CD4-positive, alpha-beta memory T cell (primary cell): ENCODE results near the gene PCIF1. TPM values are rescaled to one million over a fixed set of nuclear protein-coding genes. Genes with fewer than 3 reads are reported as not detected.
A peak's percentile ranks its signal among the peaks of the same experiment; 100 is the strongest.

ENCODE experiments used
- CTCF ChIA-PET: fragments of 350-600 bp; sonication (Branson Sonifier 250); formaldehyde crosslinking; loops from one replicate; lab custom pipeline; 2021; ENCODE audit warnings: inconsistent platforms; ENCODE audit not compliant: partially characterized antibody; lab: Charles Lee
- POLR2A ChIA-PET: fragments of 350-600 bp; sonication (Branson Sonifier 250); formaldehyde crosslinking; loops from one replicate; lab custom pipeline; 2021; ENCODE audit not compliant: partially characterized antibody; lab: Charles Lee
- DNase-seq, 5 donors: peaks; one replicate each; pipeline versions ENCODE4 v3.0.0 to v3.0.0-alpha.2; 2020 to 2022; ENCODE audit warnings: mixed read lengths in 1 of 5
- H3K27ac ChIP-seq: one replicate; pipeline ENCODE4 v1.7.0; 2013; ENCODE audit warnings: low read depth, low read length
- H3K27me3 ChIP-seq: 2 replicates; pipeline ENCODE4 v1.7.0; 2013; ENCODE audit warnings: mild to moderate bottlenecking, low read length, moderate library complexity; ENCODE audit not compliant: insufficient read depth
- H3K36me3 ChIP-seq: 2 replicates; pipeline ENCODE4 v1.7.0; 2013; ENCODE audit warnings: mild to moderate bottlenecking, low read length, moderate library complexity; ENCODE audit not compliant: insufficient read depth
- H3K4me1 ChIP-seq: 2 replicates; pipeline ENCODE4 v1.7.0; 2013; ENCODE audit warnings: mild to moderate bottlenecking, low read length, moderate library complexity; ENCODE audit not compliant: insufficient read depth
- H3K4me3 ChIP-seq, 2 donors: one replicate each; pipeline ENCODE4 v1.7.0; 2013; ENCODE audit warnings: low read length in 2 of 2, mild to moderate bottlenecking in 1 of 2
- H3K9me3 ChIP-seq, 2 donors: one replicate each; pipeline ENCODE4 v1.7.0; 2013; ENCODE audit warnings: low read length in 2 of 2, control low read depth in 1 of 2; ENCODE audit not compliant: control insufficient read depth in 1 of 2
- H3K27ac Mint-ChIP-seq, 7 donors: one replicate each; pipeline ENCODE4 v1.8.0; 2020 to 2021; ENCODE audit warnings: mixed read lengths in 7 of 7, mild to moderate bottlenecking in 6 of 7, inconsistent platforms in 3 of 7, moderate library complexity in 3 of 7
- H3K27me3 Mint-ChIP-seq, 2 donors: one replicate each; pipeline ENCODE4 v1.8.0; 2020 to 2021; ENCODE audit warnings: mixed read lengths in 2 of 2
- H3K36me3 Mint-ChIP-seq, 2 donors: one replicate each; pipeline ENCODE4 v1.8.0; 2020 to 2021; ENCODE audit warnings: mixed read lengths in 2 of 2, inconsistent platforms in 1 of 2, mild to moderate bottlenecking in 1 of 2
- H3K4me1 Mint-ChIP-seq, 4 donors: one replicate each; pipeline ENCODE4 v1.8.0; 2020 to 2021; ENCODE audit warnings: mixed read lengths in 4 of 4, mild to moderate bottlenecking in 1 of 4
- H3K4me3 Mint-ChIP-seq, 8 donors: one replicate each; pipeline ENCODE4 v1.8.0; 2020 to 2021; ENCODE audit warnings: mixed read lengths in 8 of 8, mild to moderate bottlenecking in 7 of 8, moderate library complexity in 6 of 8, inconsistent platforms in 3 of 8
- H3K9me3 Mint-ChIP-seq, 8 donors: one replicate each; pipeline ENCODE4 v1.8.0; 2020 to 2021; ENCODE audit warnings: mixed read lengths in 8 of 8, mild to moderate bottlenecking in 5 of 8, inconsistent platforms in 3 of 8, moderate library complexity in 1 of 8
- intact Hi-C: fragments of 100-400 bp; cut with micrococcal nuclease; formaldehyde crosslinking; loops from one replicate; pipeline ENCODE4 v1.15.1; 2023
- polyA plus RNA-seq, 2 donors: library from polyadenylated mRNA; unstranded; fragments of 300-500 nt; fragmentation: Illumina TruSeq; gene quantifications; one replicate each; pipeline ENCODE4 v1.2.3, GENCODE V29; 2021
- total RNA-seq, 2 experiments: library from RNA; stranded (reverse); gene quantifications; one replicate each; pipeline ENCODE4 v1.2.3, GENCODE V29; 2021

Gene PCIF1
- total and polyA plus RNA-seq, 4 experiments from 2014 or later: 63.1 to 83.4 (median 70.2) TPM

DNA sequence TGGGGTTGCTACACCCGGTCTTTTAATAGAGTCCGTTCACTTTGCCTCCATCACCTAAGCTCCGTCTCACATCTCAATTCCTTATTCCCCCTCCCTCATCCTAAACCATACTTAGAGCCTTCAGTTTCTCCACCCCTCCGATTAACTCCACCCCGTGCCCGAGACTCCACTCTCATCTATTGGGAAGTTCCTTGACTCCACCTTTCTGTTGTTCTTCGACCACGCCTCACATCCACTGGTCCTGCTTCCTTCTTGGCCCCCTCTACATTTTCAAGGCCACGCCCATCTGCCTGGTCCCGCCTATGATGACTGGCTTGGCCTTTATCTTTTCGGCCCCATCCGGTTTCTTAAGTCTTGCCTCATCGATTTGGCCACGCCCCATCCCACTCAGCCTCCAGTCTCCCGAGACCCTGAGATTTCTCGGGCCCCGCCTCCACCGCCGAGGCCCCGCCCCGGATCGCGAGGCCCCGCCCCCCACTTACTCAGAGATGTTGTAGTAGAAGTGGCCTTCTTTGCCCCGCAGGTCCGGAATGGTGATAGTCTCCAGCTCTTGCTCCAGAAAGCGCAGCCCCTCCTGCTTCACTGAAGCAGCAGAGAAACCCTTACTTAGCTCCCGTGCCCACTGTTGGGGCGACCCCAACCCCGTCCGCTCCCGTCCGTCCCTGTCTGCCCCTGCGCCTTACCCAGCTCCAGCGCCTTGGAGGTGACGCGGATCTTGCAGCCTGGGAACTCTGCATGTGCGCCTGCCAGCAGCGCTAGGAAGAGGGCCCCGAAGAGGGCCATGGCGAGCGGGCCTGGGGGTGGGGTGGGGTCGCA is 23.6 kb upstream of the PCIF1 start:
- peaks cover 7 to 19% (median 13%) of the 10 kb centered on the region in 4 donors for H3K4me1 Mint-ChIP-seq
- ChIA-PET POLR2A (interaction anchor here (0.5 to 3.7 kb wide), 6 partner anchors 16 to 1393 kb away, joined by 3 to 15 read pairs (median 3); partner anchors contain the start of genes CTSA, NEURL2 and PCIF1), CTCF (interaction anchor here (2.8 kb wide), 1 partner anchor 21 kb away, joined by 10 read pairs; the partner anchor contains the start of genes CTSA and NEURL2)
- H3K27me3 Mint-ChIP-seq: peaks cover 9% of the 10 kb centered on the region in 2 donors
- Histone ChIP-seq H3K27ac (peak overlapping the region; percentile 1), H3K4me1 (peaks cover 18% of the 10 kb centered on the region), H3K9me3 (no peaks in the 10 kb centered on the region), H3K4me3 (peak overlapping the region; percentile 49 to 76), H3K36me3 (no peaks in the 10 kb centered on the region), H3K27me3 (peaks cover 8% of the 10 kb centered on the region)
- peak overlapping the region; percentile 70 to 89 (median 86) for H3K4me3 Mint-ChIP-seq
- no peaks in the 10 kb centered on the region for H3K36me3 Mint-ChIP-seq
- intact Hi-C loops: no loop called here
- peak overlapping the region in 6 of 7 donors; percentile 3 to 88 (median 72) for H3K27ac Mint-ChIP-seq
- DNase-seq: peak; percentile 68 to 85 (median 78)
- H3K9me3 Mint-ChIP-seq: no peaks in the 10 kb centered on the region

DNA sequence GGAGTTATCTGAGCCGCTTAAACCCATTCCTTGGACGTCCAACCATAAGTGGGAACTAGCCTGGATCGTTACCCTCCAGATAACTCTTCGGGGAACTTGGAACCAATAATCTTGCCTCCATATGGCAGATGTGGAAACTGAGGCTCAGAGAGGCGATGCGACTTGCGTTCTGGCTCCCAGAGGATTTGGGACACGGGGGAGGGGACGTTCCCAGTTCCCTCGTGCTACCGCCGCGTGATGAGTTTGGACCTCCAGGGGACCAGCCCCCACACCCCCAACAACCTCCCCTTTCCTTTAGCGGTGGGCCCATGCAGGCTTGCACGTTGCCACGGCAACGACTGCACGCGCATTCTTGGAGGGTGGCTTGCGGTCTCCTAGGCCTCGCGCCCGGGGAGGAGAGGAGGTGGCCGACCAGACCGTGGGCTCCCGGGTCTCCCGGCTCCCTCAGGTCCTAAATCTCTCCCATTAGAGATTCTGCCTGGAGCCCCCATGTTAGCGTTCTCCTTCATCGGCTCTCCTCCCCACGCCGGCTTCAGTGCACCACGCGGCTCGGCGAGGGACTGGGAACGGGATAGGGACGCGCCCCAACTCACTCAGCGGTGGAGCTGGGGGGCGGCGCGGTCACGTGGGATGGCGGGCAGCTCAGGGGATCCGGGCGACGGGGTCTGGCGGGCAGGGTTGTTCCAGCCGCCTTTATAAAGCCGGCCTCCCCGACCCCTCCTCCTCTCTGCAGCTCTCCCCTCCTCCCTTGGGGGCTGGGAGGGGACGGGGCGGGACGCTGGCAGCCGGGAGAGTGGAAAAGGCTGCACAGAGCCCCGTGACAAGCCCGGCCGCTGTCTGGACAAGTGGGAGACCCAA is 22.8 kb upstream of the PCIF1 start, which contains the start of gene PLTP:
PLTP (minus strand) TSS at position 670 of the 858 bp plus-strand sequence. CDS start 703 bp downstream, outside the sequence.
- POLR2A ChIA-PET: interaction anchor here (0.5 to 3.7 kb wide), 4 partner anchors 19 to 1393 kb away, joined by 3 to 15 read pairs (median 7); partner anchors contain the start of genes CTSA, NEURL2 and PCIF1

DNA sequence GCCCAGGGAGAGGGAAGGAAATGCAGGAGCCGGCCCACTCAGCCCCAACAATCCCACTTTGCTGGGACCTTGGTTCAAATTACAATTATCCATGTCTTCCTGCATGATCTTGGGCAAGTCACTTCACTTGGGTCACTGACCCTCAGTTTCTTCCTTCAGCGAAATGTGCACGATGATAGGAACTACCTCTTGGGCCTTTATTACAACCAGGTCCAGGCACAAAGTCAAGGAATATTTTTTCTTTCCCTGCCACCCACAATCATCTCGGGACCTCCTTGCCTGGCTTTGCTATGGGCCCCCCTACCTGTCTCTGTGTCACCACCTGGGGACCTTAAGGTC is 22.2 kb upstream of the PCIF1 start:
- intact Hi-C loops: no loop called here
- H3K27ac Mint-ChIP-seq: no peak overlapping the region
- ChIA-PET CTCF (interaction anchor here (1.0 kb wide), 1 partner anchor 57 kb away, joined by 3 read pairs; no protein-coding TSS in a partner anchor), POLR2A (interaction anchor here (3.7 kb wide), 1 partner anchor 22 kb away, joined by 15 read pairs; the partner anchor contains the start of gene PCIF1)
- Histone ChIP-seq H3K4me1 (peaks cover 18% of the 10 kb centered on the region), H3K36me3 (no peaks in the 10 kb centered on the region), H3K9me3 (no peaks in the 10 kb centered on the region), H3K27me3 (peaks cover 14% of the 10 kb centered on the region), H3K4me3 (no peak overlapping the region), H3K27ac (no peak overlapping the region)
- no peaks in the 10 kb centered on the region for H3K9me3 Mint-ChIP-seq
- peak overlapping the region in 7 of 8 donors; percentile 17 to 85 (median 63) for H3K4me3 Mint-ChIP-seq
- peaks cover 7 to 19% (median 13%) of the 10 kb centered on the region in 4 donors for H3K4me1 Mint-ChIP-seq
- DNase-seq: no peak
- no peaks in the 10 kb centered on the region for H3K36me3 Mint-ChIP-seq
- H3K27me3 Mint-ChIP-seq: peaks cover 11 to 13% of the 10 kb centered on the region in 2 donors

More for the DNA sequence above, 22.8 kb upstream of the PCIF1 start, which contains the start of gene PLTP:
- intact Hi-C loops: no loop called here
- Mint-ChIP-seq H3K27me3 (peaks cover 11 to 13% of the 10 kb centered on the region in 2 donors), H3K4me3 (peak within 1 kb of the TSS; percentile 72 to 89 (median 86)), H3K27ac (peak within 1 kb of the TSS; percentile 3 to 88 (median 61)), H3K4me1 (peaks cover 7 to 19% (median 13%) of the 10 kb centered on the region in 4 donors), H3K9me3 (no peaks in the 10 kb centered on the region), H3K36me3 (no peaks in the 10 kb centered on the region)
- H3K27me3 ChIP-seq: peaks cover 14% of the 10 kb centered on the region
- peaks cover 18% of the 10 kb centered on the region for H3K4me1 ChIP-seq
- peak within 1 kb of the TSS; percentile 1 for H3K27ac ChIP-seq
- H3K4me3 ChIP-seq: peak within 1 kb of the TSS; percentile 49 to 76
- no peaks in the 10 kb centered on the region for H3K36me3 ChIP-seq
- peak; percentile 30 to 51 (median 31) for DNase-seq
- CTCF ChIA-PET: interaction anchor here (1.0 to 2.8 kb wide), 2 partner anchors 22 to 58 kb away, joined by 3 to 10 read pairs; partner anchors contain the start of genes CTSA and NEURL2
- H3K9me3 ChIP-seq: no peaks in the 10 kb centered on the region

DNA sequence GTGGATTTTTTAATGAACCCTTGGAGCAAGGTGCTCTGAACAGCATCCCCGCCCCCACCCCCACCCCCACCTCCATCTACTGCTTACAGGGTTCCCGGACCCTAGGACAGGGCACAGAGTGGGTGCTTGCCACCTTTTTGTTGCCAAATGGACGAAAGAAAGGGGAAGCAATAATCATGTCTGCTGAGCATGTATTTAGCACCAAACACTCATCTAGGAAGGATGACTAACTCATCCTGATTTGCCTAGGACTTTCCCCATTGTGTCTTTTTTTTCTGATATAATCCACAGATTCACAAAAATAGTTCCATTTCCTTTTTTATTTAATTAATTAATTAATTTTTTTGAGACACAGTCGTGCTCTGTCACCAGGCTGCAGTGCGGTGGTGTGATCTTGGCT is 21.4 kb upstream of the PCIF1 start:
- H3K27ac Mint-ChIP-seq: no peak overlapping the region
- no peak for DNase-seq
- ChIA-PET CTCF (no interaction called here), POLR2A (no interaction called here)
- Histone ChIP-seq H3K4me1 (peaks cover 18% of the 10 kb centered on the region), H3K27me3 (peaks cover 14% of the 10 kb centered on the region), H3K36me3 (no peaks in the 10 kb centered on the region), H3K4me3 (no peak overlapping the region), H3K9me3 (no peaks in the 10 kb centered on the region), H3K27ac (no peak overlapping the region)
- H3K27me3 Mint-ChIP-seq: peaks cover 14 to 17% of the 10 kb centered on the region in 2 donors
- H3K36me3 Mint-ChIP-seq: no peaks in the 10 kb centered on the region
- H3K4me3 Mint-ChIP-seq: peak overlapping the region in 1 of 8 donors; percentile 64
- H3K9me3 Mint-ChIP-seq: no peaks in the 10 kb centered on the region
- intact Hi-C loops: no loop called here
- peaks cover 7 to 19% (median 13%) of the 10 kb centered on the region in 4 donors for H3K4me1 Mint-ChIP-seq

DNA sequence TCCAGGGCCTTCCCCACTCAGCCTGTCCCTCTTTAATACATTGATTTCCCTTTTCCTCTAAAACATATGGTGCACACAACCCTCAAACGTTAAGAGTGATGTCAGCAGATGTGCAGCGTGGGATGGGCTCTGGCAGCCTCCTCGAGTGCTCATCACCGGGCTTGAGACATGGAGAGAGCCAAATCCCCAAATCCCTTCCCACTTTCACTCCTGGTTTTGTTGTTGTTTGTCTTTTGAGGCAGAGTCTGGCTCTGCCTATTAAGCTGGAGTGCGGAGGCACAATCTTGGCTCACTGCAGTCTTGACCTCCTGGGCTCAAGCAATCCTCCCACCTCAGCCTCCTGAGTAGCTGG is 16.7 kb upstream of the PCIF1 start:
- Histone ChIP-seq H3K9me3 (no peaks in the 10 kb centered on the region), H3K4me3 (no peak overlapping the region), H3K36me3 (no peaks in the 10 kb centered on the region), H3K27ac (no peak overlapping the region), H3K4me1 (no peaks in the 10 kb centered on the region), H3K27me3 (peaks cover 16% of the 10 kb centered on the region)
- no peak for DNase-seq
- H3K27ac Mint-ChIP-seq: no peak overlapping the region
- CTCF ChIA-PET: interaction anchor here (1.3 kb wide), 1 partner anchor 27 kb away, joined by 3 read pairs; no protein-coding TSS in a partner anchor
- intact Hi-C loops: no loop called here
- POLR2A ChIA-PET: no interaction called here
- peaks cover 0 to 2% (median 0%) of the 10 kb centered on the region in 4 donors for H3K4me1 Mint-ChIP-seq
- H3K36me3 Mint-ChIP-seq: no peaks in the 10 kb centered on the region
- peaks cover 26 to 31% of the 10 kb centered on the region in 2 donors for H3K27me3 Mint-ChIP-seq
- H3K4me3 Mint-ChIP-seq: no peak overlapping the region
- H3K9me3 Mint-ChIP-seq: no peaks in the 10 kb centered on the region

DNA sequence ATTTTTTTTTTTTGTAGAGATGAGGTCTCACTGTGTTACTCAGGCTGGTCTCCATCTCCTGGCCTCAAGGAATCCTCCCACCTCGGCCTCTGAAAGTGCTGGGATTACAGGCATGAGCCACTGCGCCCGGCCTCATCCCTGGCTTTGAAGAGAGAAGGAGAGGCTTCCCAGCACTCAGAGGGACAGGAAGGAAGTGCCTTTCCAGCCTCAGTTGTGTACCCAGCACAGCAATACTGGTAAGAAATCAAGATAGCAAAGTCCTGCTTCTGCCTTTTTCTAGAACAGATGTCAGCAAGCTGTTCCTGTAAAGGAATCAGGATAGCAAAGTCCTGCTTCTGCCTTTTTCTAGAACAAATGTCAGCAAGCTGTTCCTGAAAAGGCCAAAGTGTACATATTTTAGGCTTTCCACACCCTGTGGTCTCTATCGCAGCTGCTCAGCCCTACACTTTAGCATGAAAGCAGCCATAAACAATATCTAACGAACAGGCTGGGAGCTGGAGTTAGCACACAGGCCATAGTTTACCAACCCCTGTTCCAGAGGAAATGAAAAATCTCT is 16.2 kb upstream of the PCIF1 start:
- Mint-ChIP-seq H3K4me3 (no peak overlapping the region), H3K4me1 (peaks cover 0 to 2% (median 0%) of the 10 kb centered on the region in 4 donors), H3K9me3 (no peaks in the 10 kb centered on the region), H3K27me3 (peaks cover 24 to 31% of the 10 kb centered on the region in 2 donors), H3K36me3 (no peaks in the 10 kb centered on the region), H3K27ac (no peak overlapping the region)
- ChIA-PET CTCF (interaction anchor here (1.2 to 1.3 kb wide), 2 partner anchors 28 to 119 kb away, joined by 3 to 4 read pairs; no protein-coding TSS in a partner anchor), POLR2A (interaction anchor here (1.0 kb wide), 1 partner anchor 31 kb away, joined by 4 read pairs; no protein-coding TSS in a partner anchor)
- Histone ChIP-seq H3K27ac (no peak overlapping the region), H3K4me3 (no peak overlapping the region), H3K9me3 (no peaks in the 10 kb centered on the region), H3K27me3 (peaks cover 16% of the 10 kb centered on the region), H3K4me1 (no peaks in the 10 kb centered on the region), H3K36me3 (no peaks in the 10 kb centered on the region)
- no peak for DNase-seq
- intact Hi-C loops: no loop called here
